OCI-LY7 (cell line): ENCODE data around the gene CASQ2. TPM values are rescaled to one million over a fixed set of nuclear protein-coding genes. Genes with fewer than 3 reads are reported as not detected.

Experiments used
- BruUV-seq: library from RNA; stranded (reverse); fragments of 400-500 nt; replicated peaks from 2 replicates; lab custom pipeline; 2021; lab: Mats Ljungman, UMichigan
- CTCF ChIA-PET: fragments of 300-600 bp; sonication (Branson Sonifier 250); formaldehyde crosslinking; loops from one replicate; lab custom pipeline; 2022; ENCODE audit warnings: antibody characterized with exemption; ENCODE audit not compliant: unreplicated experiment; lab: Charles Lee
- POLR2A ChIA-PET: fragments of 300-600 bp; sonication (Branson Sonifier 250); formaldehyde crosslinking; loops from one replicate; lab custom pipeline; 2022; ENCODE audit warnings: antibody characterized with exemption; lab: Charles Lee
- DNase-seq: peaks from one replicate; pipeline ENCODE4 v3.0.0-alpha.2; 2015; ENCODE audit warnings: low spot score
- H2AFZ ChIP-seq: fragments of 200-600 bp; sonication (generic), shearing (Covaris generic); 2 replicates; pipeline ENCODE4 v1.6.1; 2014; ENCODE audit warnings: mild to moderate bottlenecking, antibody characterized with exemption, low read length, moderate library complexity
- H3K27ac ChIP-seq: fragments of 200-600 bp; sonication (generic); 2 replicates; pipeline ENCODE4 v1.5.1; 2014; ENCODE audit warnings: mixed run types, low read depth, mild to moderate bottlenecking, moderate library complexity, low read length, inconsistent platforms; ENCODE audit not compliant: poor library complexity, severe bottlenecking
- H3K36me3 ChIP-seq: fragments of 200-600 bp; sonication (generic); 2 replicates; pipeline ENCODE4 v1.6.1; 2014; ENCODE audit warnings: mild to moderate bottlenecking, antibody characterized with exemption, low read length, moderate library complexity, mixed read lengths; ENCODE audit not compliant: insufficient read depth
- H3K4me1 ChIP-seq: fragments of 200-600 bp; sonication (generic); 2 replicates; pipeline ENCODE4 v1.5.1; 2014; ENCODE audit warnings: mild to moderate bottlenecking, low read length; ENCODE audit not compliant: insufficient read depth, poor library complexity, severe bottlenecking
- H3K4me2 ChIP-seq: fragments of 200-600 bp; sonication (generic); 2 replicates; pipeline ENCODE4 v1.6.1; 2014; ENCODE audit warnings: mild to moderate bottlenecking, low read length
- H3K4me3 ChIP-seq: fragments of 200-600 bp; sonication (generic); 2 replicates; pipeline ENCODE4 v1.5.1; 2014; ENCODE audit warnings: mild to moderate bottlenecking, low read depth, low read length; ENCODE audit not compliant: poor library complexity, severe bottlenecking
- H3K79me2 ChIP-seq: fragments of 200-600 bp; sonication (generic); 2 replicates; pipeline ENCODE4 v1.6.1; 2016; ENCODE audit warnings: low read depth, mild to moderate bottlenecking, low read length, moderate library complexity, mixed read lengths; ENCODE audit not compliant: insufficient read depth
- H3K9me2 ChIP-seq: fragments of 200-600 bp; sonication (generic); 2 replicates; pipeline ENCODE4 v1.6.1; 2016; ENCODE audit warnings: mild to moderate bottlenecking, low read length, mixed read lengths; ENCODE audit not compliant: insufficient read depth
- H3K9me3 ChIP-seq: fragments of 200-600 bp; sonication (generic); 2 replicates; pipeline ENCODE4 v1.6.1; 2014; ENCODE audit warnings: mild to moderate bottlenecking, mixed run types, low read length, mixed read lengths
- H4K20me1 ChIP-seq: fragments of 200-600 bp; sonication (generic); 2 replicates; pipeline ENCODE4 v1.6.1; 2014; ENCODE audit warnings: mild to moderate bottlenecking, antibody characterized with exemption, low read length, moderate library complexity, mixed read lengths; ENCODE audit not compliant: insufficient read depth
- CTCF ChIP-seq: fragments of 200-600 bp; sonication (generic); conservative IDR thresholded peaks from 2 replicates; pipeline ENCODE4 v1.5.1; 2014; ENCODE audit warnings: mild to moderate bottlenecking, antibody characterized with exemption, low read length, moderate library complexity, mixed read lengths
- EZH2phosphoT487 ChIP-seq: fragments of 200-600 bp; sonication (generic); IDR thresholded peaks from 2 replicates; pipeline ENCODE4 v1.6.1; 2018; ENCODE audit warnings: low read depth, borderline replicate concordance, mild to moderate bottlenecking, mixed run types, antibody characterized with exemption, low read length, moderate library complexity, mixed read lengths
- intact Hi-C: fragments of 100-400 bp; cut with micrococcal nuclease; formaldehyde crosslinking; loops from one replicate; pipeline ENCODE4 v1.10.0; 2022; ENCODE audit not compliant: unreplicated experiment
- total RNA-seq, 2 experiments: library from RNA; depleted of rRNA in 1 of 2; stranded (reverse); fragments of >200 nt in 1 of 2; shearing (Covaris generic) in 1 of 2; gene quantifications; 2 replicates each; pipeline ENCODE4 v1.2.3, GENCODE V29; 2014 to 2022

CASQ2 gene
- total RNA-seq, 2 experiments from 2014 or later = not detected

GRCh38 chr1:115672224-115673009, 96.1 kb downstream of the CASQ2 start:
- BruUV-seq = no TSS peak
- no peaks in the 10 kb centered on the region for H3K9me2 ChIP-seq
- no peak overlapping the region for H3K4me2 ChIP-seq
- no peak overlapping the region for H3K27ac ChIP-seq
- ChIA-PET POLR2A (interaction anchor here (0.6 kb wide), 1 partner anchor 292 kb away, joined by 3 read pairs; no protein-coding TSS in a partner anchor), CTCF (no interaction called here)
- intact Hi-C loops = no loop called here
- H3K9me3 ChIP-seq = no peaks in the 10 kb centered on the region
- no peak overlapping the region for H3K4me3 ChIP-seq
- H3K79me2 ChIP-seq = no peaks in the 10 kb centered on the region
- no peak overlapping the region for H2AFZ ChIP-seq
- no peaks in the 10 kb centered on the region for H3K36me3 ChIP-seq
- no peak for TF ChIP-seq EZH2phosphoT487
- TF ChIP-seq CTCF = no peak
- no peaks in the 10 kb centered on the region for H4K20me1 ChIP-seq
- no peak for DNase-seq
- H3K4me1 ChIP-seq = no peaks in the 10 kb centered on the region

GRCh38 chr1:115671176-115671934, 97.2 kb downstream of the CASQ2 start:
- Histone ChIP-seq H4K20me1 (no peaks in the 10 kb centered on the region), H3K9me2 (no peaks in the 10 kb centered on the region), H3K27ac (no peak overlapping the region), H3K36me3 (no peaks in the 10 kb centered on the region), H3K79me2 (no peaks in the 10 kb centered on the region), H3K4me2 (no peak overlapping the region), H3K9me3 (no peaks in the 10 kb centered on the region), H3K4me1 (no peaks in the 10 kb centered on the region), H2AFZ (no peak overlapping the region), H3K4me3 (no peak overlapping the region)
- no TSS peak for BruUV-seq
- ChIA-PET POLR2A (interaction anchor here (0.6 to 1.0 kb wide), 2 partner anchors 12 to 771 kb away, joined by 3 read pairs; no protein-coding TSS in a partner anchor), CTCF (no interaction called here)
- intact Hi-C loops = no loop called here
- no peak for TF ChIP-seq CTCF
- no peak for TF ChIP-seq EZH2phosphoT487
- DNase-seq = no peak
